Suprapubic skin (tissue), 4 donors: ENCODE data around the gene C11orf68.

Experiments
- POLR2A ChIP-seq, 2 donors: fragments of 450-650 bp; IDR thresholded peaks; one replicate each; pipeline ENCODE4 v1.6.1; 2017; ENCODE audit warnings: antibody characterized with exemption in 2 of 2, mild to moderate bottlenecking in 2 of 2, moderate library complexity in 2 of 2
- POLR2AphosphoS5 ChIP-seq, 3 donors: sonication (generic); formaldehyde crosslinking; IDR thresholded peaks; one replicate each; pipeline ENCODE4 v1.6.1; 2017; ENCODE audit warnings: antibody characterized with exemption in 3 of 3
- TF ChIP-seq, protein P1 (sequence below), 2 donors: fragments of 200-600 bp in 1 of 2; fragments of 450-650 bp in 1 of 2; sonication (generic) in 1 of 2; IDR thresholded peaks; one replicate each; pipeline ENCODE4 v1.5.1; 2016 to 2019; ENCODE audit warnings: antibody characterized with exemption in 2 of 2, mild to moderate bottlenecking in 1 of 2, moderate library complexity in 1 of 2

- no peak for TF ChIP-seq POLR2A (IDR thresholded peaks at IDR 0.05)
- TF ChIP-seq, protein P1, sequence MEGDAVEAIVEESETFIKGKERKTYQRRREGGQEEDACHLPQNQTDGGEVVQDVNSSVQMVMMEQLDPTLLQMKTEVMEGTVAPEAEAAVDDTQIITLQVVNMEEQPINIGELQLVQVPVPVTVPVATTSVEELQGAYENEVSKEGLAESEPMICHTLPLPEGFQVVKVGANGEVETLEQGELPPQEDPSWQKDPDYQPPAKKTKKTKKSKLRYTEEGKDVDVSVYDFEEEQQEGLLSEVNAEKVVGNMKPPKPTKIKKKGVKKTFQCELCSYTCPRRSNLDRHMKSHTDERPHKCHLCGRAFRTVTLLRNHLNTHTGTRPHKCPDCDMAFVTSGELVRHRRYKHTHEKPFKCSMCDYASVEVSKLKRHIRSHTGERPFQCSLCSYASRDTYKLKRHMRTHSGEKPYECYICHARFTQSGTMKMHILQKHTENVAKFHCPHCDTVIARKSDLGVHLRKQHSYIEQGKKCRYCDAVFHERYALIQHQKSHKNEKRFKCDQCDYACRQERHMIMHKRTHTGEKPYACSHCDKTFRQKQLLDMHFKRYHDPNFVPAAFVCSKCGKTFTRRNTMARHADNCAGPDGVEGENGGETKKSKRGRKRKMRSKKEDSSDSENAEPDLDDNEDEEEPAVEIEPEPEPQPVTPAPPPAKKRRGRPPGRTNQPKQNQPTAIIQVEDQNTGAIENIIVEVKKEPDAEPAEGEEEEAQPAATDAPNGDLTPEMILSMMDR (IDR thresholded peaks at IDR 0.05): no peak
- no peak for TF ChIP-seq POLR2AphosphoS5 (IDR thresholded peaks at IDR 0.05)
These were observed 2.5 kb downstream of the C11orf68 start for GRCh38 chr11:65916391-65916790.
